ENCODE data around the gene SLC22A31. TPM values are rescaled to one million over a fixed set of nuclear protein-coding genes. Genes with fewer than 3 reads are reported as not detected.
"Not testable (repeated sequence)": the region's sequence is repeated elsewhere in the genome, so short reads cannot be mapped to it uniquely, and the experiment has no call there.

SLC22A31 gene
- not detected in 2 replicates for total RNA-seq (2014; rRNA removed; shearing (Covaris generic); ENCODE audit: low replicate concordance)

GRCh38 chr16:89200124-89200849 lies at the start of gene SLC22A31:
SLC22A31 (minus strand) TSS chr16:89200537; CDS start chr16:89200501, 36 bp downstream.
- no peak for DNase-seq
- no peaks in the 10 kb centered on the region for H3K9me3 ChIP-seq (ENCODE audit: low read length)
- H3K9ac ChIP-seq (ENCODE audit: low read length): no peak within 1 kb of the TSS
- H3K4me3 ChIP-seq (ENCODE audit: low read length): no peak within 1 kb of the TSS
- H3K4me2 ChIP-seq (ENCODE audit: low read depth, low read length, poor library complexity, severe bottlenecking): no peak within 1 kb of the TSS
- H3K4me1 ChIP-seq (ENCODE audit: low read length): no peaks in the 10 kb centered on the region
- no peaks in the 10 kb centered on the region for H3K9me2 ChIP-seq (replicated peaks; ENCODE audit: insufficient read depth, low read length)
- no peak within 1 kb of the TSS for H2AFZ ChIP-seq (ENCODE audit: low read length)
- no peaks in the 10 kb centered on the region for H3K79me2 ChIP-seq (ENCODE audit: low read length)
- H3K36me3 ChIP-seq (ENCODE audit: insufficient read depth, low read length): no peaks in the 10 kb centered on the region
- H3K27me3 ChIP-seq (ENCODE audit: low read length): no peaks in the 10 kb centered on the region
- no peak within 1 kb of the TSS for H3K27ac ChIP-seq (ENCODE audit: low read length)
- no peaks in the 10 kb centered on the region for H4K20me1 ChIP-seq (ENCODE audit: insufficient read depth, low read depth, low read length)

DNA sequence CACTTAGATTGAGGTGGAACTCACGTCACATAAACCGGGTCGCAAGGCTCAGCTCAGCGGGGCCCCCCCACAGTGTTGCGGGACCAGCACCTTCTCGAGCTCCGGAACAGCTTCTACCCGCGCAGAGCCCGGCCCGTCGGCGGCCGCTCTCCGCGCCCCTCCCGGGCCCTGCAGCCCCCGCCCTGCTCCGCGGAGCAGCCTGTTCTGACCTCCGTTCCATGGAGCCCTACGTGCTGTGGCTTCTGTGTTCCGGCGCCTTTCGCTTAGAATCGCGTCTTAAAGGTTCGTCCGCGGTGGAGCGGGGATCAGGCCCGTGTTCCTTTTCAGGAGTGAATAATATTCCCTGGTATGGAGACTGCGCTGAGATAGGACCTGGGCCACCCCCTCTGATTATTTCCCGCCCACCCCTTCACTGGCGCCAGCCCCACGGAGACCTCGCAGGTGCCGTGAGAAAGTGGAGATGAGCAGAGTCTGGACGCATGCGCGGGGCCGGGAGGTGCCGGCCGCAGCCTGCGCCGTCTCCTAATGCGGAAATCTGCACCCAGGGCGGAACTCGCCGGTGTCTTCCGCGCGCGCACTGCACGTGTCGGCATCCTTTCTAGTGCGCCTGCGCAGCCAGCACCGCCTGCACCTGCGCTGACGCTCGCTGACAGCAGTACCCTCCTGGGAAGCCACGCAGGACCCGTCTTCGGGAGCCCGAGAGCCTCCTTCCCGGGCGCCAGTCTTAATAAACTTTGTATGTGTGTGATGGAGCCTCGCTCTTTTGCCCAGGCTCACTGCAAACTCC lies 48.1 kb upstream of the SLC22A31 start:
- Histone ChIP-seq H3K27ac (ENCODE audit: low read length) (no peak overlapping the region), H2AFZ (ENCODE audit: low read length) (no peak overlapping the region), H3K9ac (ENCODE audit: low read length) (no peak overlapping the region), H3K79me2 (ENCODE audit: low read length) (no peaks in the 10 kb centered on the region), H3K4me1 (ENCODE audit: low read length) (no peaks in the 10 kb centered on the region), H3K4me3 (ENCODE audit: low read length) (no peak overlapping the region), H3K27me3 (ENCODE audit: low read length) (no peaks in the 10 kb centered on the region), H3K9me2 (replicated peaks; ENCODE audit: insufficient read depth, low read length) (no peaks in the 10 kb centered on the region), H3K4me2 (ENCODE audit: low read depth, low read length, poor library complexity, severe bottlenecking) (no peak overlapping the region), H3K9me3 (ENCODE audit: low read length) (no peaks in the 10 kb centered on the region), H3K36me3 (ENCODE audit: insufficient read depth, low read length) (no peaks in the 10 kb centered on the region), H4K20me1 (ENCODE audit: insufficient read depth, low read depth, low read length) (no peaks in the 10 kb centered on the region)
- no peak for DNase-seq

DNA sequence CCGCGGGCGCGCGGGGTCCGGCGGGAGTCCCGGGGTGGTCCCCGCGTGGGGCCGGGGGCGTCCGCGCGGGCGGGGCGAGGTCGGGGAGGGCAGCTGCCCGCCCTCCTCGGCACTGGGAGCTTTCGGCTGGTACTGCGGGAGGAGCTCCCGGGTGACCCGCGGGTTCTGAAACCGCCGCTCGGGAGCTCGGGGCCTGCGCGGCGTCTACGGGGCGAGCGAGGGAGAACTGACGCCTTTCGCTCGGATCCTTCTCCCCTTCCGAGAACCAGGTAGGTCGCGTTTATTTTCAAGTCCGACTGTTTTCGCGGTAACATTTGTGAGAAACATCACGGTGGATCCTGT lies 47.4 kb upstream of the SLC22A31 start:
- not testable (repeated sequence) for H3K27me3 ChIP-seq (ENCODE audit: low read length); H2AFZ ChIP-seq (ENCODE audit: low read length); DNase-seq; H3K9ac ChIP-seq (ENCODE audit: low read length); H3K4me1 ChIP-seq (ENCODE audit: low read length); H3K9me2 ChIP-seq (replicated peaks; ENCODE audit: insufficient read depth, low read length); H3K4me3 ChIP-seq (ENCODE audit: low read length); H3K9me3 ChIP-seq (ENCODE audit: low read length); H3K4me2 ChIP-seq (ENCODE audit: low read depth, low read length, poor library complexity, severe bottlenecking); H4K20me1 ChIP-seq (ENCODE audit: insufficient read depth, low read depth, low read length); H3K27ac ChIP-seq (ENCODE audit: low read length); H3K36me3 ChIP-seq (ENCODE audit: insufficient read depth, low read length); H3K79me2 ChIP-seq (ENCODE audit: low read length)

- Histone ChIP-seq H3K9me3 (ENCODE audit: low read length) (no peaks in the 10 kb centered on the region), H3K4me2 (ENCODE audit: low read depth, low read length, poor library complexity, severe bottlenecking) (no peak overlapping the region), H2AFZ (ENCODE audit: low read length) (no peak overlapping the region), H3K9me2 (replicated peaks; ENCODE audit: insufficient read depth, low read length) (no peaks in the 10 kb centered on the region), H3K4me1 (ENCODE audit: low read length) (no peaks in the 10 kb centered on the region), H3K27ac (ENCODE audit: low read length) (no peak overlapping the region), H3K36me3 (ENCODE audit: insufficient read depth, low read length) (no peaks in the 10 kb centered on the region), H3K79me2 (ENCODE audit: low read length) (no peaks in the 10 kb centered on the region), H3K27me3 (ENCODE audit: low read length) (no peaks in the 10 kb centered on the region), H3K4me3 (ENCODE audit: low read length) (no peak overlapping the region), H3K9ac (ENCODE audit: low read length) (no peak overlapping the region), H4K20me1 (ENCODE audit: insufficient read depth, low read depth, low read length) (no peaks in the 10 kb centered on the region)
- DNase-seq: peak; percentile 50
These were observed 46.8 kb upstream of the SLC22A31 start for GRCh38 chr16:89246903-89247733.

DNA sequence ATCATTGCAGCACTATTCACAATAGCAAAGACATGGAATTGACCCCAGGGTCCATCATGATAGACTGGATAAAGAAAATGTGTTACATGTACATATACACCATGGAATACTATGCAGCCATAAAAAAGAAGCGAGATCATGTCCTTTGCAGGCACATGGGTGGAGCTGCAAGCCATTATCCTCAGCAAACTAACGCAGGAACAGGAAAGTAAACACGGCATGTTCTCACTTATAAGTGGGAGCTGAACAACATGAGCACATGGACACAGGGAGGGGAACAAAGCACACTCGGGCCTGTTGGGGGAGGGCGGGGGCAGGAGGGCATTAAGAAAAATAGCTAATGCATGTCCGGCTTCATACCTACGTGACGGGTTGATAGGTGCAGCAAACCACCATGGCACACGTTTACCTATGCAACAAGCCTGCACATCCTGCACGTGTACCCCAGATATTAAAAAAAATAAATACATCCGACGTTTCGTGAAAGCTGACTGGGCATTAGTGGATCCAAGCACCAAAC lies 46.1 kb upstream of the SLC22A31 start:
- H3K4me2 ChIP-seq (ENCODE audit: low read depth, low read length, poor library complexity, severe bottlenecking): no peak overlapping the region
- no peak overlapping the region for H3K4me3 ChIP-seq (ENCODE audit: low read length)
- H3K9ac ChIP-seq (ENCODE audit: low read length): no peak overlapping the region

GRCh38 chr16:89244754-89245153 lies 44.4 kb upstream of the SLC22A31 start:
- H3K36me3 ChIP-seq (ENCODE audit: insufficient read depth, low read length): no peaks in the 10 kb centered on the region
- H4K20me1 ChIP-seq (ENCODE audit: insufficient read depth, low read depth, low read length): no peaks in the 10 kb centered on the region
- peaks cover 4% of the 10 kb centered on the region for H3K79me2 ChIP-seq (ENCODE audit: low read length)
- H3K9me3 ChIP-seq (ENCODE audit: low read length): no peaks in the 10 kb centered on the region
- H3K4me3 ChIP-seq (ENCODE audit: low read length): no peak overlapping the region
- no peak overlapping the region for H2AFZ ChIP-seq (ENCODE audit: low read length)
- peaks cover 7% of the 10 kb centered on the region for H3K4me1 ChIP-seq (ENCODE audit: low read length)
- no peak for DNase-seq
- H3K27ac ChIP-seq (ENCODE audit: low read length): no peak overlapping the region
- no peak overlapping the region for H3K4me2 ChIP-seq (ENCODE audit: low read depth, low read length, poor library complexity, severe bottlenecking)
- H3K9me2 ChIP-seq (replicated peaks; ENCODE audit: insufficient read depth, low read length): no peaks in the 10 kb centered on the region
- H3K27me3 ChIP-seq (ENCODE audit: low read length): no peaks in the 10 kb centered on the region
- H3K9ac ChIP-seq (ENCODE audit: low read length): no peak overlapping the region

More for the DNA sequence above, 46.1 kb upstream of the SLC22A31 start:
- Histone ChIP-seq H4K20me1 (ENCODE audit: insufficient read depth, low read depth, low read length) (no peaks in the 10 kb centered on the region), H3K9me2 (replicated peaks; ENCODE audit: insufficient read depth, low read length) (no peaks in the 10 kb centered on the region), H3K79me2 (ENCODE audit: low read length) (peaks cover 4% of the 10 kb centered on the region), H3K36me3 (ENCODE audit: insufficient read depth, low read length) (no peaks in the 10 kb centered on the region), H3K27me3 (ENCODE audit: low read length) (no peaks in the 10 kb centered on the region), H3K4me1 (ENCODE audit: low read length) (peaks cover 3% of the 10 kb centered on the region), H3K27ac (ENCODE audit: low read length) (no peak overlapping the region), H3K9me3 (ENCODE audit: low read length) (no peaks in the 10 kb centered on the region), H2AFZ (ENCODE audit: low read length) (no peak overlapping the region)
- no peak for DNase-seq

GRCh38 chr16:89244264-89244663 lies 43.9 kb upstream of the SLC22A31 start:
- not testable (repeated sequence) for H3K4me3 ChIP-seq (ENCODE audit: low read length); H3K4me1 ChIP-seq (ENCODE audit: low read length); H4K20me1 ChIP-seq (ENCODE audit: insufficient read depth, low read depth, low read length); H3K79me2 ChIP-seq (ENCODE audit: low read length); H3K4me2 ChIP-seq (ENCODE audit: low read depth, low read length, poor library complexity, severe bottlenecking); H2AFZ ChIP-seq (ENCODE audit: low read length); H3K27me3 ChIP-seq (ENCODE audit: low read length); DNase-seq; H3K27ac ChIP-seq (ENCODE audit: low read length); H3K9me3 ChIP-seq (ENCODE audit: low read length); H3K36me3 ChIP-seq (ENCODE audit: insufficient read depth, low read length); H3K9ac ChIP-seq (ENCODE audit: low read length); H3K9me2 ChIP-seq (replicated peaks; ENCODE audit: insufficient read depth, low read length)

- H3K27ac ChIP-seq (ENCODE audit: low read length): no peak overlapping the region
- H3K9me3 ChIP-seq (ENCODE audit: low read length): no peaks in the 10 kb centered on the region
- DNase-seq: no peak
- H3K9ac ChIP-seq (ENCODE audit: low read length): no peak overlapping the region
- no peaks in the 10 kb centered on the region for H4K20me1 ChIP-seq (ENCODE audit: insufficient read depth, low read depth, low read length)
- peaks cover 7% of the 10 kb centered on the region for H3K4me1 ChIP-seq (ENCODE audit: low read length)
- no peaks in the 10 kb centered on the region for H3K36me3 ChIP-seq (ENCODE audit: insufficient read depth, low read length)
- H3K27me3 ChIP-seq (ENCODE audit: low read length): no peaks in the 10 kb centered on the region
- H3K4me2 ChIP-seq (ENCODE audit: low read depth, low read length, poor library complexity, severe bottlenecking): no peak overlapping the region
- H3K4me3 ChIP-seq (ENCODE audit: low read length): no peak overlapping the region
- no peaks in the 10 kb centered on the region for H3K9me2 ChIP-seq (replicated peaks; ENCODE audit: insufficient read depth, low read length)
- no peak overlapping the region for H2AFZ ChIP-seq (ENCODE audit: low read length)
- peaks cover 4% of the 10 kb centered on the region for H3K79me2 ChIP-seq (ENCODE audit: low read length)
These were observed 43.3 kb upstream of the SLC22A31 start for GRCh38 chr16:89243664-89244063.

Data from Karpas-422 (cell line).